Upper lobe of left lung (tissue), 4 donors: ENCODE data around the gene GPR179.

Experiments
- EP300 ChIP-seq, 4 donors: sonication (generic); formaldehyde crosslinking; IDR thresholded peaks; one replicate each; pipeline ENCODE4 v1.5.1; 2017; ENCODE audit warnings: antibody characterized with exemption in 4 of 4, control low read depth in 2 of 4
- POLR2A ChIP-seq, 4 donors: fragments of 450-650 bp; IDR thresholded peaks; one replicate each; pipeline ENCODE4 v1.5.1; 2016 to 2017; ENCODE audit warnings: antibody characterized with exemption in 4 of 4, mild to moderate bottlenecking in 2 of 4
- TF ChIP-seq, protein P1 (sequence below), 6 experiments: fragments of 450-650 bp in 4 of 6; fragments of 200-600 bp in 2 of 6; sonication (generic) in 2 of 6; IDR thresholded peaks; one replicate each; pipeline ENCODE4 v1.5.1; 2016 to 2019; ENCODE audit warnings: antibody characterized with exemption in 6 of 6

GRCh38 chr17:38379448-38379847 lies 35.7 kb upstream of the GPR179 start:
- TF ChIP-seq, protein P1, sequence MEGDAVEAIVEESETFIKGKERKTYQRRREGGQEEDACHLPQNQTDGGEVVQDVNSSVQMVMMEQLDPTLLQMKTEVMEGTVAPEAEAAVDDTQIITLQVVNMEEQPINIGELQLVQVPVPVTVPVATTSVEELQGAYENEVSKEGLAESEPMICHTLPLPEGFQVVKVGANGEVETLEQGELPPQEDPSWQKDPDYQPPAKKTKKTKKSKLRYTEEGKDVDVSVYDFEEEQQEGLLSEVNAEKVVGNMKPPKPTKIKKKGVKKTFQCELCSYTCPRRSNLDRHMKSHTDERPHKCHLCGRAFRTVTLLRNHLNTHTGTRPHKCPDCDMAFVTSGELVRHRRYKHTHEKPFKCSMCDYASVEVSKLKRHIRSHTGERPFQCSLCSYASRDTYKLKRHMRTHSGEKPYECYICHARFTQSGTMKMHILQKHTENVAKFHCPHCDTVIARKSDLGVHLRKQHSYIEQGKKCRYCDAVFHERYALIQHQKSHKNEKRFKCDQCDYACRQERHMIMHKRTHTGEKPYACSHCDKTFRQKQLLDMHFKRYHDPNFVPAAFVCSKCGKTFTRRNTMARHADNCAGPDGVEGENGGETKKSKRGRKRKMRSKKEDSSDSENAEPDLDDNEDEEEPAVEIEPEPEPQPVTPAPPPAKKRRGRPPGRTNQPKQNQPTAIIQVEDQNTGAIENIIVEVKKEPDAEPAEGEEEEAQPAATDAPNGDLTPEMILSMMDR (IDR thresholded peaks at IDR 0.05), result no peak
- no peak for TF ChIP-seq POLR2A (IDR thresholded peaks at IDR 0.05)
- TF ChIP-seq EP300 (IDR thresholded peaks at IDR 0.05), result no peak
